K562 (cell line): ENCODE results near the gene PODNL1. TPM values are rescaled to one million over a fixed set of nuclear protein-coding genes. Genes with fewer than 3 reads are reported as not detected.

Source experiments
- CTCF ChIP-seq, 3 experiments: IDR thresholded peaks in 2 of 3; conservative IDR thresholded peaks in 1 of 3; 2 replicates each; pipeline ENCODE4 v1.5.1; 2011 to 2012; ENCODE audit warnings: low read length in 3 of 3, mild to moderate bottlenecking in 3 of 3, control low read depth in 2 of 3, improper control_type of control experiment in 1 of 3, inconsistent platforms in 1 of 3, low read depth in 1 of 3, mixed read lengths in 1 of 3, moderate library complexity in 1 of 3; ENCODE audit not compliant: insufficient read depth in 2 of 3
- DIDO1 ChIP-seq: fragments of 450-650 bp; IDR thresholded peaks from 2 replicates; pipeline ENCODE4 v1.6.1; 2016; ENCODE audit warnings: low read depth, missing biosample characterization, missing genetic modification characterization
- SAP30 ChIP-seq: fragments of 200-600 bp; sonication (generic); IDR thresholded peaks from 2 replicates; pipeline ENCODE4 v1.6.1; 2012; ENCODE audit warnings: borderline replicate concordance, low read depth, mild to moderate bottlenecking, moderate library complexity, low read length, control low read depth, inconsistent platforms; ENCODE audit not compliant: insufficient read depth, poor library complexity, severe bottlenecking
- TBP ChIP-seq: optimal IDR thresholded peaks from 2 replicates; pipeline ENCODE3; 2011; ENCODE audit warnings: low read depth, low read length, improper control_type of control experiment
- XRCC3 ChIP-seq: fragments of 450-650 bp; IDR thresholded peaks from 2 replicates; pipeline ENCODE4 v1.6.1; 2017; ENCODE audit warnings: mild to moderate bottlenecking, moderate library complexity
- ZBTB9 ChIP-seq: fragments of 450-650 bp; formaldehyde crosslinking; IDR thresholded peaks from 2 replicates; pipeline ENCODE4 v1.4.0; 2020; ENCODE audit warnings: mild to moderate bottlenecking, moderate library complexity
- polyA plus RNA-seq, 8 experiments: library from polyadenylated mRNA; depleted of rRNA in 4 of 8; stranded (reverse) in 5 of 8; unstranded in 3 of 8; fragments of >200 nt; fragmentation: Nextera tagmentation in 2 of 8; fragmentation: Illumina TruSeq in 1 of 8; extraction: Ambion mirVana in 2 of 8; extraction: Trizol in 1 of 8; gene quantifications; 2 replicates each; pipeline versions ENCODE4 v1.2.1 to v1.2.3, GENCODE V29; 2011 to 2014; ENCODE audit warnings: inconsistent platforms in 1 of 8, missing spikeins in 1 of 8
- total RNA-seq, 7 experiments: library from RNA; depleted of rRNA in 6 of 7; stranded (reverse); fragments of >200 nt in 6 of 7; fragmentation: Illumina TruSeq in 2 of 7; extraction: Trizol in 2 of 7; gene quantifications; 2 replicates each; pipeline versions ENCODE4 v1.2.1 to v1.2.3, GENCODE V29; 2011 to 2021; ENCODE audit warnings: low replicate concordance in 1 of 7
- TF ChIP-seq, protein P1 (sequence below), 2 experiments: fragments of 450-650 bp in 1 of 2; sonication (generic) in 1 of 2; formaldehyde crosslinking in 1 of 2; IDR thresholded peaks; 2 replicates each; pipeline versions ENCODE4 v1.7.1 to v1.9.0; 2016 to 2022; ENCODE audit warnings: inconsistent platforms in 1 of 2, mild to moderate bottlenecking in 1 of 2, missing genetic modification reagents in 1 of 2

The PODNL1 gene
- total and polyA plus RNA-seq, 9 of the 15 experiments (the other 6 are each of a cell fraction or from before 2014, with no cell fraction given): 0.18 to 0.47 (median 0.23) TPM; not detected in 3

GRCh38 chr19:13952931-13953531 lies 14.8 kb upstream of the PODNL1 start (continued):
- 0 out of 2 replicates have a peak, but pooled peaks have one; percentile 15 for TF ChIP-seq ZBTB9 (CRISPR knock-in tag)
- no peak for TF ChIP-seq XRCC3
- TF ChIP-seq, protein P1, sequence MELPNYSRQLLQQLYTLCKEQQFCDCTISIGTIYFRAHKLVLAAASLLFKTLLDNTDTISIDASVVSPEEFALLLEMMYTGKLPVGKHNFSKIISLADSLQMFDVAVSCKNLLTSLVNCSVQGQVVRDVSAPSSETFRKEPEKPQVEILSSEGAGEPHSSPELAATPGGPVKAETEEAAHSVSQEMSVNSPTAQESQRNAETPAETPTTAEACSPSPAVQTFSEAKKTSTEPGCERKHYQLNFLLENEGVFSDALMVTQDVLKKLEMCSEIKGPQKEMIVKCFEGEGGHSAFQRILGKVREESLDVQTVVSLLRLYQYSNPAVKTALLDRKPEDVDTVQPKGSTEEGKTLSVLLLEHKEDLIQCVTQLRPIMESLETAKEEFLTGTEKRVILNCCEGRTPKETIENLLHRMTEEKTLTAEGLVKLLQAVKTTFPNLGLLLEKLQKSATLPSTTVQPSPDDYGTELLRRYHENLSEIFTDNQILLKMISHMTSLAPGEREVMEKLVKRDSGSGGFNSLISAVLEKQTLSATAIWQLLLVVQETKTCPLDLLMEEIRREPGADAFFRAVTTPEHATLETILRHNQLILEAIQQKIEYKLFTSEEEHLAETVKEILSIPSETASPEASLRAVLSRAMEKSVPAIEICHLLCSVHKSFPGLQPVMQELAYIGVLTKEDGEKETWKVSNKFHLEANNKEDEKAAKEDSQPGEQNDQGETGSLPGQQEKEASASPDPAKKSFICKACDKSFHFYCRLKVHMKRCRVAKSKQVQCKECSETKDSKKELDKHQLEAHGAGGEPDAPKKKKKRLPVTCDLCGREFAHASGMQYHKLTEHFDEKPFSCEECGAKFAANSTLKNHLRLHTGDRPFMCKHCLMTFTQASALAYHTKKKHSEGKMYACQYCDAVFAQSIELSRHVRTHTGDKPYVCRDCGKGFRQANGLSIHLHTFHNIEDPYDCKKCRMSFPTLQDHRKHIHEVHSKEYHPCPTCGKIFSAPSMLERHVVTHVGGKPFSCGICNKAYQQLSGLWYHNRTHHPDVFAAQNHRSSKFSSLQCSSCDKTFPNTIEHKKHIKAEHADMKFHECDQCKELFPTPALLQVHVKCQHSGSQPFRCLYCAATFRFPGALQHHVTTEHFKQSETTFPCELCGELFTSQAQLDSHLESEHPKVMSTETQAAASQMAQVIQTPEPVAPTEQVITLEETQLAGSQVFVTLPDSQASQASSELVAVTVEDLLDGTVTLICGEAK (IDR thresholded peaks at IDR 0.05): 0 out of 2 replicates have a peak, but pooled peaks have one; percentile 10
- TF ChIP-seq, protein P1 (CRISPR knock-in tag; IDR thresholded peaks at IDR 0.05): no peak
- peak; percentile 38 for TF ChIP-seq SAP30
- peak; percentile 27 to 42 (median 31); a peak in 3 of 6 replicates for TF ChIP-seq CTCF (IDR thresholded peaks at IDR 0.05 in 2 of 3, conservative IDR thresholded peaks at IDR 0.05 in 1 of 3; ENCODE audit: insufficient read depth in 2 of 3, low read depth in 1 of 3, low read length in 3 of 3)
- peak; percentile 46 for TF ChIP-seq TBP
- no peak for TF ChIP-seq DIDO1 (tag)
